ENCODE data around the gene ANTKMT. TPM values are rescaled to one million over a fixed set of nuclear protein-coding genes. Genes with fewer than 3 reads are reported as not detected.
"Not testable (repeated sequence)": the region's sequence is repeated elsewhere in the genome, so short reads cannot be mapped to it uniquely, and the experiment has no call there.

ANTKMT gene
- total RNA-seq, 1 donor from 2014 or later, result 54.7 TPM

DNA sequence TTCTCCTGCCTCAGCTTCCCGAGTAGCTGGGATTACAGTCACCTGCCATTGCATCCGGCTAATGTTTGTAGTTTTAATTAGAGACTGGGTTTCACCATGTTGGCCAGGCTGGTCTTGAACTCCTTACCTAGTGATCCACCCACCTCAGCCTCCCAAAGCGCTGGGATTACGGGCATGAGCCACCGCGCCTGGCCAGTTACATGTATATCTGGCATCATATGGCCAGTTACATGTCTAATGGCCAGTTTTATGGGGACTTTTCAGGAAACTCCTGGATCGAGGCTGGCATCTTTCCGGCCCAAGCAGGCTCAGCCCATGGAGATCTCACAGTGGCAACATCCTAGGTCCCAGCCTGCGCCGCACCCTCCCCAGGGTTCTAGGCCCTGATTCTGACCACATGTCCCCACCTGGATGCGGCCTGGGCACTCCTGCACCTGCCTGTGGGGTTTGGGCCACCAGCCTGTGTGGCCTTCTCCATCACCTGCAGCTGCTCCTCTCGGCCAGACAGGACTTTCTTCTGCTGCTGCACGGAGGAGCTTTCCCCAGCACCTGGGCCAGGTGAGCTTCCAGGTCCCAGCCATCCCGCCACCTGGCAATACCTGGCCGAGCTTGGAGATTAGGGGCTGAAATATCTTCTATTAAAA lies 21.2 kb downstream of the ANTKMT start:
- no peak for DNase-seq (ENCODE audit: low spot score)

DNA sequence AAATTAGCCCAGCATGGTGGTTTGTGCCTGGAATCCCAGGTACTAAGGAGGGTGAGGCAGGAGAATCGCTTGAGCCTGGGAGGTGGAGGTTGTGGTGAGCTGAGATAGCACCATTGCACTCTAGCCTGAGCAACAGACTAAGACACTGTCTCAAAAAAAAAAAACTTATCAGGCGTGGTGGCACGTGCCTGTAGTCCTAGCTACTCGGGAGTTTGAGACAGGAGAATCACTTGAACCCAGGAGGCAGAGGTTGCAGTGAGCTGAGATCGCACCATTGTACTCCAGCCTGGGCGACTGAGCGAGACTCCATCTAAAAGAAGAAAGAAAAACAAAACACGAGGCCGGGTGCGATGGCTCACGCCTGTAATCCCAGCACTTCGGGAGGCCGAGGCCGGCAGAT lies 21.9 kb downstream of the ANTKMT start:
- DNase-seq (ENCODE audit: low spot score), result not testable (repeated sequence)

DNA sequence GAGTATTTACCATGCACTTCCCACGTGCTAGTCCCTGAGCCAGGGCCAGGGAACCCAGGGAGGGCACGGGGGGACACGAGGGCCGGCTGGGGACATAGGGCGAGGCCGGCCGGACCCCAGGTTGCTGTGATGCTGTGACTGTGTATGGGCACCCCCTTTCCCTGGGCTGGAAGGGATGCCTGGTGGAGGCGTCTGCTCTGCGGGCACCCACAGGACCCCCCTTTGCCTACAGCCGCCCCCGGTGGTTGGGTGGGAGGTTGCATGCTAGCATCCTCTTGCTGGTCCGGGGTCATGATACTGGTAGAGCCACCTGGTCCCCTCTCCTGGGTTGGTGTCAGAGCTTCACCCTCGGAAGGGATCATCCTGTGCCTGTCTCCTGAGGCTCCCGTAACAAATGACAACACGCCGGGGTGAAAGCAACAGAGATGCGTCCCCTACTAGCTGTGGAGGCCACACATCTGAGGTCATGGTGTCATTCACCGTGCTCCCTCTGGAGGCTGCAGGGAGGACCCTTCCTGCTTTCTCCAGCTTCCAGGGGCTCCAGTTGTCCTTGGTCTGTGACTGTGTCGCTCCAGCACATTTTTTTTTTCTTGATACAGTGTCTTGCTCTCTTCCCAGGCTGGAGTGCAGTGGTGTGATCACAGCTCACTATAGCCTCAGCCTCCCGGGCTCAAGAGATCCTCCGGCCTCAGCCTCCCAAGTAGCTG lies 23.0 kb downstream of the ANTKMT start:
- no peak for DNase-seq (ENCODE audit: low spot score)

DNA sequence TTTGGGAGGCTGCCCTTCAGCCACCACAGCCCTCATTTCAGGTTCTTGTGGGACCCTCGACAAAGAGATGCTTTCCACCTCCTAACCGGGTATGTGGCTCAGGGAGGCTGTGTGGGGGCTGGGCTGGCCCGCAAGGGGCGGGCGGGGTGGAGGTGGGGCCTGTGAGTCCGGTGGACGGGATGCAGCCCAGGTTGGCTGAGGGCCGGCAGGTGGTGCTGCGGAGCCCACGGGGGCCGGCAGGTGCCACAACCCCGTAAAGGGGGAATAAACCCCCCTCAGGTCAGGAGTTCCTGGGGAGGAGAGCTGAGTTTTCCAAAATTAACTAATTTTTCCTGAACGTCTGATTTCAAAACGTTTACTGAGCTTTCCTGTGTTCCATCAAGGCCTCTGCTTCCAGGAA lies 24.8 kb downstream of the ANTKMT start:
- DNase-seq (ENCODE audit: low spot score), result no peak

DNA sequence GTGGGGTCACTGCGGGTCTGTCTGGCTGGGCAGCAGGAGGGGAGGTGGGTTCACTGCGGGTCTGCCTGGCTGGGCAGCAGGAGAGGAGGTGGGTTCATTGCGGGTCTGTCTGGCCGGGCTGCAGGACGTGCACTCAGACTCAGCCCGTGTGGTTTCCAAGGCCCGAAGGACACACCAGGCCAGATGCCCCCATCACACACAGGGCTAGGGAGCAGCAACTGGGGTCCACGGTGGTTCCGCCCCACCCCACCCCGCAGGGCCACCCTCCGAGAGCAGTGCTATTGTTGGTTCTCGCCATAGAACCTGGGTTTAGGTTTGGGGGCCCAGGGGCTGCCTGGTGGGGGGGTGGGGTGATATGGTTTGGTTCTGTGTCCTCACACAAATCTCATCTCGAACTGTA lies 25.7 kb downstream of the ANTKMT start:
- DNase-seq (ENCODE audit: low spot score), result no peak

DNA sequence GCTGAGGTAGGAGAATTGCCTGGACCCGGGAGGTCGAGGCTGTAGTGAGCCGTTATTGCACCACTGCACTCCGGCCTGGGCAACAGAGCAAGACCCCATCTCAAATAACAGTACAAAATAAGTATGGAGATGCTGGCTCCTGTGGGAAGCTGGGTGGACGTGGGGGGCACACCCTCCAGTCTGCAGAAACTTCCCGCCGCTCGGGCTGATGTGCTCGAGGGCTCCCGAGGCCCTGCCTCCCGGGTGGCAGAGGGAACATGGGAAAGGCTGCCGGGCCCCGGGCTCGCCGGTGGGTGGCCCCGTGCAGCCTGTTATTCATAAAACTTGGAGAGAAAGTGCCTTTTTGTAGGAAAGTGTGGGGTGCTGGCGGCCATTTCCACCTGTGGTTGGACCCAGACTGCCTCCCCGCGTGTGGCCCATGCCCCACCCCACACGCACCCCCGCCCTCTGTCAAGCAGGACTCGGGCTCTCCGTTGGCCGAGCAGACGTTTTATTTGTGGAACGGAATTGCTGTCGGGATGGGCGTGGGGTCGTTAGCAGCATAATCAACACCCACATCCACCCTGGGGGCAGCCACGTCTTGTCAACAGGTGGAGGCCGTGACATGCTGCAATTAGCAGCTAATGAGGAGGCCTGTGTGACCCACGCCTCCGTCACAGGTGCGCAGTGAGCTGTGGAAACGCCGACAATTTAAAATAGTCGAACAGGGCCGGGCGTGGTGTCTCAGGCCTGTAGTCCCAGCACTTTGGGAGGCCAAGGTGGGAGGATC lies 27.2 kb downstream of the ANTKMT start:
- DNase-seq (ENCODE audit: low spot score), result no peak

DNA sequence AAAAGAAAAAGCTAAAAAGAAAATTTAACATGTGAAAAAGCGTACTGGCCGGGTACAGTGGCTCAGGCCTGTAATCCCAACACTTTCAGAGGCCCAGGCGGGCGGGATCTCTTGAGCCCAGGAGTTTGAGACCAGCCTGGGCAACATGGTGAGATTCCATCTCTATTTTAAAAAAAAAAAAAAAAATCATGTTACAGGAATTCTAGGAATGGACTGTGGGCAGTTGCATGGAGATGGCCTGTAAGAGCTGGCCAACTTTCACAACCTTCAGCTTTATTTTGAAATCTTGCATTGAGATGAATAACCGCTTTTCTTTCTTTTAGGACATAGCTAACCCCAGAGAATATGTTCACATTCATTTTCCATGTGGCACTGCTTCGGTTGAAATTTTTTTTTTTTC lies 28.1 kb downstream of the ANTKMT start:
- DNase-seq (ENCODE audit: low spot score), result no peak

DNA sequence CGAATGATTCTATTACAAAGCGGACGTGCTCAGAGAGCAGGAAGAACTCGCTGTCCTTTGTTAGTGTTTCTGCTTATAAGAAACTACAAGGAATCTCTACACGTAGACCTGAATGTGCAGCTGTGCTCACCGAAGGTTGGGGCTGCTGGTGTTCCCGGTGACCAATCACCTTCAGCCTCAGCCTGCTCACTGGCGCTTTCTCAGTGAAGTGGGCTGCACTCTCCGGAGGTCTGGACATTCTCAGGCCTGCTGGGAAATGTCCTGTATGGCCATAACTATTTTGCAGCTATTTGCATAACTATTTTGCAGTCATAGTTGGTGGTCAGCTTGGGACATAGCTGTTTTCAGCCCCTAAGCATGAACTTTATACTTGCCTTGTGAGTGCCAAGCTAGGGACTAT lies 29.5 kb downstream of the ANTKMT start:
- DNase-seq (ENCODE audit: low spot score), result no peak

DNA sequence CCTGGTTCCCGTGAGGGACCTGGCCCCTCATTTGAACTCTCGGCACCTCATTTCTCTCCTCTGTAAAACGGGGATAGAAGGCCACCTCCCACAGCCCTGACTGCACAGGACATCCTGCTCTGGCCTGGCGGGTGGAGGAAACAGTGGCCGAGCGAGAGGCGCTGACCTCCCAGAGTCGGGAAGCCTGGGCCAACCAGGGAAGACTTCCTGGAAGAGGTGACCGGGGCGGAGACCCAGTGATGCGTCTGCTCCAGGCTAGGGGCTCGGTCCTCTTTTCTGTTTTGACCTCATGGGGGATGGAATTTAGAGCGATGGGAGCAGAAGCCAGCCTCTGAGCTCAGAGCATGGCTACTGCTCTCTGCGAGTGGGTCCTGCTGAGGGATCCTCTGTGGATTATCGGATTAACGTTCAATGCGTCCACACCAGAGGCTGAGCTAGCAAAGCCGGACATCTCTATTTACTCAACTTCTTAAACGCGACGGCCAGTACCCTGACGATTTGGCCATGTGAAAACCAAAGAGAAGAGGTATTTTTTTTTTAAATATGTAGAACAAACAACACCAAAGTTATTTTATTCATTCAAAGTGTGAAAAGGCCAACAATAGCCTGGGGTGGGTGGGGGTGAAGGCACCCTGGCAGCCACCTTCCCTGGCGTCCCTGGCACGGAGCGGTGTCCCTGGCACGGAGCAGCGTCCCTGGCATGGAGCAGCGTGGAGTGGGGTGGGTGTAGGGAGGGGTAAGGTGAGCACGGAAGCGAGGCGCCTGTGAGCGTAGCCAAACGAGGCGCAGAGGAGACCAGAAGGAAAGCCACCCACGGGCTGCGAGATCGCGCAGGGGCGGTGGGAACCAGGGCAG lies 30.4 kb downstream of the ANTKMT start:
- no peak for DNase-seq (ENCODE audit: low spot score)

DNA sequence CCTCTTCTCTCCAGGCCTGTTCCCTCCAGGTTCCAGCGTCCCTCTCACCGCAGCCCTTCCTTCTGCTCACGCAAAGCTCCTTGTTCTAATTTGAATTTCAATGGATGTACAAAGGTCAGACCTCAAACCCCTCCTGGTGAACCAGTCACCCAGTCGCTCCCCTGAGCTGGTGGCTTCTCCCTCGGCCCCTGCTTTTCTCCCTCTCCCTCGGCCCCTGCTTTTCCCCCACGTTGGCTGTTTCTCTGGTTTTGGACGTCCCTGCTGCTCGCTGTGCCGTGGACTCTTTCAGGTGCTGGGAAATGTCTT lies 31.0 kb downstream of the ANTKMT start:
- DNase-seq (ENCODE audit: low spot score), result no peak

DNA sequence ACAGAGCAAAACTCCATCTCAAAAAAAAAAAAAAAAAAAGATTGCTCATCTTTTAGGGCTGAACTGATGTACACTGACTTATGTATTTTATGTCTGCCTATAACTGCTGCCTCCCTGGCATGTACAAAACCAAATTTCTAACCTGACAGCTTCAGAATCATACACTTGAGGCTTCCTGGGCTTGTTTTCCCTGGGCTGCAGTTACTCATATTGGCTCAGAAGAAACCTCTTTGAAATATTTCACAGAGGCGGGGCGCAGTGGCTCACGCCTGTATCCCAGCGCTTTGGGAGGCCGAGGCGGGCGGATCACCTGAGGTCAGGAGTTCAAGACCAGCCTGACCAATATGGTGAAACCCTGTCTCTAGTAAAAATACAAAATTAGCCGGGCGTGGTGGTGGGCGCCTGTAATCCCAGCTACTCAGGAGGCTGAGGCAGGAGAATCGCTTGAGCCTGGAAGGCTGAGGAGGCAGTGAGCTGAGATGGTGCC lies 33.2 kb downstream of the ANTKMT start:
- not testable (repeated sequence) for DNase-seq (ENCODE audit: low spot score)

DNA sequence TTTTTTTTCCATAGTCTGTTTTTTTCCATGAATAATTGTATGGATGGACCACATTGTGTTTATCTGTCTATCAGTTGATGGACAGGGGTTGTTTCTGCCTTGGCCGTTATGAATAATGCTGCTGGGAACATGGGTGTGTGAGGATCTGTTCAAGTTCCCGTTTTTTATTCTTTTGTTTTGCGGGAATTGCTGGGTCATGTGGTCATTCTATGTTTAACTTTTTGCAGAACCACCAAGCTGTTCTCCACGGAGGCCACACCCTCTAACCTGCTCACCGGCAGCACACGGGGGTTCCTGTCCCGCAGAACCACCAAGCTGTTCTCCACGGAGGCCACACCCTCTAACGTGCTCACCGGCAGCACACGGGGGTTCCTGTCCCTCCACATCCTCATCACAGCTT lies 33.7 kb downstream of the ANTKMT start:
- DNase-seq (ENCODE audit: low spot score), result no peak

DNA sequence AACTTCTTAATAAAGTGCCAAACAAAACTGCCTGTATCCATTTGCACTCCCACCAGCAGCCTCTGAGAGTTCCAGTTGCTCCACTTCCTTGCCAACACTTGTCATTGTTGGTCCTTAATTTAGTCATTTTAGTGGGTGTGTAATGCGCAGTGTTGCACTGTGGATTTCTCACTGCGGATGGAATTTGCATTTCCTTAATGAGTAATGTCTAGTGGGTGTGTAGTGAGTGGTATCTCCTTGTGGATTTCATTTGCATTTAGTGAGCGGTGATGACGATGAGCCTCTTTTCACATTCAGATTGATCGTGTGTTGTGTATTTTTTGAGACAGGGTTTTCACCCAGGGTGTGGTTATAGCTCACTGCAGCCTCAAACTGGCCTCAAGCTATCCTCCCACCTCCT lies 35.5 kb downstream of the ANTKMT start:
- DNase-seq (ENCODE audit: low spot score), result no peak

DNA sequence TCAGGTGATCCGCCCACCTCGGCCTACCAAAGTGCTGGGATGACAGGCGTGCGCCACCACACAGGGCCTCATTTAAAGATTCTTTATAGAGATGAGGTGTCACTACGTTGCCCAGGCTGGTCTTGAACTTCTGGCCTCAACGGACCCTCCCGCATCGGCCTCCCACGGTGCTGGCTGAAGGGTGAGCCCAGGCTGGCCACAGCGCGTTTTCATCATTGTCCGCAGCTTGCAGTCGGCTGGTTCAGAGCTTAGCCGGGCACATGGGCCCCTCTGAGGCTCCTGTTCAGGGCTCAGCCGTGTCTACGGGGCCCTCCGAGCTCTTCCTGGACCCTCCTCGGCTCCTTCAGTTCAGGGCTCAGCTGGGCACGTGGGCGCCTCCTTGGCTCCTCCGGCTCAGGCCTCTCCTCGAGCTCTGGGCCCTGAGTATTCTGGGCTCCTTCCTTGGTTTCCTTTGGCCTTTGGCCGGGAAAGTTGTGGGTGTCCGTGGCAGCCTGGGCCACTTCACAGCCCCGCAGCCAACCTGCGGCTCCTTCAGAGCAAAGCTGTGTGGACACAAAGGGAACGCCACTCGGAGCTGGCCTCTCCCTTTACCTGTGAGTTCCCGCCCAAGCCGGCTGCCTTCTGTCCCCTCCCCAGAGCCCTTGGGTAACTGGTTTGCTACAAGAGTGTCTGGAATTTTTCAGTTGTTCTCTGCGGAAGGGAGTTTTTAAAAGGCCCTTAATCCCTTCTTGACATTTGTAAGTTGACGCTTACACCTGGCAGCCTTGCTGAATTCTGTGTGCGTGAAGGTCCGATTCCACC lies 38.4 kb downstream of the ANTKMT start:
- DNase-seq (ENCODE audit: low spot score), result no peak

DNA sequence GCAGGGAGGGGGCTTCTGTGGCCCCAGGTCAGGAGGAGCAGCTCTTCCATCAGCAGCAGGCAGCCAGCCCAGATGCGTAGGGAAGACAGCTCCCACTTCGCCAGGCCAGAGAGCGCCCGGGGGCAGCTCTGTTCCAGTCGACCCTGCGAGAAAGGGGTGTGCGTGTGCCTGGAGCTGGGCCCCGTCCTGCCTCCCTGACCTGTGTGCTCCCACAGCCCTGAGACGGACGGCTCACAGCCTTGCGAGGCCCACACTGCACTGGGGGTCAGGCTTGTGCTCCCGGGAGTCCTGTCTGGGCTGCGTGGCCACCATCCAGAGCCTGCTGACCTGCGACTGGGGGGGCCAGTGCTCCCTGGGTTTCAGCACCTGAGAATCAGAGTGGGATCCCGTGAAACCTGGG lies 39.1 kb downstream of the ANTKMT start:
- DNase-seq (ENCODE audit: low spot score), result no peak

DNA sequence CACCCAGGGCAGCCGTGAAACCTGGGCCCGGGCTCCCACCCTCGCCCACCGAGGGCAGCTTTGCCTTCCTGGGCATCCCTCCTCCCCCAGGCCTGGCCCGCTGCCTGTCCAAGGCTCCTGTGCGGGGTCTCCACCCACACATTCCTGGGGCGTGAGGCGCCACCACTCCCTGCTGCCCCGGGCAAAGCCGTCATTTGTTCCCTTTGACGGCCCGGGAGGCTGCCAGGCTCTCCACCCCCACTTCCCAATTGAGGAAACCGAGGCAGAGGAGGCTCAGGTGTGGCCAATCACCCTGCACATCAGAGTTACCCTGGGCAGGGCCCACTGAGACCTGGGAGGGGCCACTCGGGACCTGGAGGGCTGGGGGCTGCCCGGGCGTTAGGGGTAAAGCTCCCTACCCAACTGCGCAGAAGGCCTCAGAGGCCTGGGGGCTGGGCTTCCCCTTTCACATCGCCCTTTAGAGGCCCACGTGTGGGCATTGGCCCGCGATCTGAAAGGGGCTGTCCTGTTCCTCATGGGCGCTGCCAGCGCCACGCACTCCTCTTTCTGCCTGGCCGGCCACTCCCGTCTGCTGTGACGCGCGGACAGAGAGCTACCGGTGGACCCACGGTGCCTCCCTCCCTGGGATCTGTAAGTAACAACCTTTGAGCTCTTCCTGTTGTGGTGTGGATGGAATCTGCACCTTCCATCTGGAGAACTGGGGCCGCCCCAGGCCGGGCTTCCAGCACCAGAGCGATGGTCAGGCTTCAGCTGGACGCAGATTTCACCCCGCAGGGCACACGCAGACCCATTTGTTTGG lies 39.8 kb downstream of the ANTKMT start, which contains the start of gene MSLN:
TSS of gene MSLN (plus strand) at position 190 of the 799 bp plus-strand sequence. CDS start 1,947 bp downstream, outside the sequence.
- peak; percentile 40 for DNase-seq (ENCODE audit: low spot score)

DNA sequence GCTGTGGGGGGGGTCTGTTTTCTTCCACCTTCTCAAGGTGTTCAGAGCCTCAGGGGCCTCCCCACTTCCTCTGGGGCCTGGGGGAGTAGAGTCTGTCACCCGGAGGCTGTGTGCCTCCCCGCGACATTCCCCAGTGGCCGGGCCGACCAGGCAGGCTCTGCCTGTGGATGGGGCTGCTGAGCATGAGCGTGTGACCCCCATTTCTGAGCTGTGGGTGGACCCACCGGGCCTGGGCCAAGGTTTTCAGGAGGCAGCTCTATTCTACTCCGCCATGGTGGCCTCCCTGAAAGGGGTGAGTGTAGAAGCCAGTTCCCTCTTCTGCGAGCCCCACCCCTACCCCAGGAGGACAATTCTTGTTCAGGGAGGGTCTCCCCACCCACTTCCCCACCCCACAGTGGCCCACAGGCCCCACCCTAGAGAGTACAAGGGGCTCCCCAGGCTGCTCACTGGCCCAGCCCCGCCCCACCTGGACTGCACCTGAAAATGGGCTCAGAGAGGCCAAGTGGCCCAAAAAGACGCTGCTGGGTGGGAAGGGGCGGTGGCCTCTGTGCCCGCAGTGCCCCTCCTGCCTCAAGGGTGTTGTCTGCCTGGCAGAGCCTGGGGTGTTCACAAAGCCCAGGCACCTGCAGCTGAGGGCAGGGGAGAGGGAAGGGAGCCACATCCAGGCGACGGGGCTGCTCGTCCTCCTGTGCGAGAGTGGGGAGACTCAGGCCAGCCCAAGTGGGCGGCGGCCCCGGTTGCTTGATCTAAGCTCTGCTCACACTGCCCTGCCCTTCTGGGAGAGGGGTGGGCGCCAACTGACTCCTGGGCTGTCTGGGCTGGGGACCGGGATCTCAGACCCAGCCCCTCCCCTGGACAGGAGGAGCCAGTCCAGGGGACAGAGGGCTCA lies 40.9 kb downstream of the ANTKMT start:
- DNase-seq (ENCODE audit: low spot score), result no peak

DNA sequence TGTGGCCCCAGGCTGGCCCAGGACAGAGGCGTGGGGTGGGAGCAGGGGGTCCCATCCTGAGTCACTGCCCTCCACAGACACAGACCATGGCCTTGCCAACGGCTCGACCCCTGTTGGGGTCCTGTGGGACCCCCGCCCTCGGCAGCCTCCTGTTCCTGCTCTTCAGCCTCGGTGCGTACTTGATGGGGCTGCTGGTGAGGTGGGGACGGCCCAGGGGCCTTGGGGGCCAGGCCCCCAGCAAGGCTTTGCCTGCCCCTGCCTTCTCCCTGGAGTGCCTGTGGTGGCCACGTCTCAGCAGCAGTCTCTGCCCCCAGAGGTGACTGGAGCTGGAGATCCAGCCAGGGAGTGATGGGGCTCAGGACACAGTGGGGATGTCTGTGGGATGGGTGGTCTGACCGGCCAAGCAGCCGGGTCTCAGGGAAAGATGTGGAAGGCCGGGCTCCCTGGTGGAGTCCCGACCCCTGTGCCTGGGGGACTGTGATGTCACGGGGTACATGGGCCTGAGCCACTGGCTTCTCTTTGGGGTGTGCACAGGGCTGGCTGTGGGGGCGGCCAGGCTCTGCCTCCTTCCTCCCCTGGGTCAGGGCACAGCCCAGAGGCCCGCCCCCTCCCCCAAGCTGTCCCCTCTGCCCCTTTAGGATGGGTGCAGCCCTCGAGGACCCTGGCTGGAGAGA lies 41.8 kb downstream of the ANTKMT start:
- no peak for DNase-seq (ENCODE audit: low spot score)
